HG02884 (cell line): ENCODE measurements around the gene NCAM2.
A peak's percentile ranks its signal among the peaks of the same experiment; 100 is the strongest.

ENCODE experiments used
- ATAC-seq: cut with Tn5 transposase; IDR thresholded peaks from one replicate; pipeline ENCODE4 v1.9.1; 2021; ENCODE audit warnings: mild to moderate bottlenecking, moderate library complexity; ENCODE audit not compliant: unreplicated experiment

The NCAM2 gene

DNA sequence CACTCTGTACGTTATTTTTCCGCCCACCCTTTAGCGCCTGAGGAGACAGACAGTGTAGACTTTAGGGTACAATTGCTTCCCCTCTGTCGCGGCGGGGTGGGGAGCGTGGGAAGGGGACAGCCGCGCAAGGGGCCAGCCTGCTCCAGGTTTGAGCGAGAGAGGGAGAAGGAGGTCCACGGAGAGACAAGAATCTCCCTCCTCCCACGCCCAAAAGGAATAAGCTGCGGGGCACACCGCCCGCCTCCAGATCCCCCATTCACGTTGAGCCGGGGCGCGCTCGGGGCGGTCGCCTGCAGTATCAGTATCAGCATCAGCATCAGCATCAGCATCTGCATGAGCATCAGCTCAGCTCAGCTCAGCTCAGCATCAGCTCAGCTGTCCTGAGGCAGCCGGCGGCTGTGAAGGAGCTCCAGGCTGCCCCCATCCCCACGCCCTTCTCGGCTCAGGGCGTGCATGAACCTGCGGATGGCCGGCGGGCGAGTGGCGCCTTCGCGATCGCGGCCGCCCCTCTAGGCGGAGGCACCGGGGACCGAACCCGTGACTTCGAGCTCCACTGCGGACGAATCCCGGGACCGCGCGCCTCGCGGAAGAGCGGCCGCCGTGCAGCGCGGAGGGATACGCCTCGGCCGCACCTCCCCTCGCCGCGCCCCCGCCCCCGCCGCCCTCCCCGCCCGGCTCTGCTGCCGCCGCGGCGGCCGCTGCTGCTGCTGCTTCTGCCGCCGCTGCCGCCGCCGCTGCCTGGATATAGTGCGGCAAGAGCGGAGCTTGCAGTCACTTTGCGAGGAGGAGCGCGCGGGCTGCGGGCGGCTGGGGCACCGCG is at the start of gene NCAM2:
NCAM2 (plus strand) TSS at position 774 of the 820 bp plus-strand sequence.
- peak; percentile 49 for ATAC-seq

DNA sequence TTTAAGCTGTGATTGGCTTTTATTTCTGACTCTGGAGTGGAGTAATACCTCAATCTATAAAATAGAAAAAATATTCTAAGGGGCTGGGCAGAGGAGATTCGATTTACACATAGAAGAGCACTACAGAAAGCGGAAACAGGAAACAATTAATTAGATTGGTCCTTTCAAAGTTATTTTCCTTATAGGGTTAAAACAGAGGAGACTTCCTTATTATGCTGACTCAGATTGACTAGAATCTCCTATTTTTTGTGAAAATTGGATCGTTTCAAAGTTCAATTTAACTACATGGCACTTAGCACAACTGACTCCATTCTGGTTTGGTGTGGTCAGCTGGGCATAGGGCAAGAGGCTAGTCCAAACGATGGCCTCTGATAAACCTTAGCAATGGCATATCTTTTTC is 48.3 kb upstream of the NCAM2 start:
- ATAC-seq: no peak

GRCh38 chr21:20965816-20966215 is 32.4 kb upstream of the NCAM2 start:
- no peak for ATAC-seq

- ATAC-seq: no peak
Observed at GRCh38 chr21:20968391-20968790, 29.8 kb upstream of the NCAM2 start.

GRCh38 chr21:20970691-20971090 is 27.5 kb upstream of the NCAM2 start:
- no peak for ATAC-seq

DNA sequence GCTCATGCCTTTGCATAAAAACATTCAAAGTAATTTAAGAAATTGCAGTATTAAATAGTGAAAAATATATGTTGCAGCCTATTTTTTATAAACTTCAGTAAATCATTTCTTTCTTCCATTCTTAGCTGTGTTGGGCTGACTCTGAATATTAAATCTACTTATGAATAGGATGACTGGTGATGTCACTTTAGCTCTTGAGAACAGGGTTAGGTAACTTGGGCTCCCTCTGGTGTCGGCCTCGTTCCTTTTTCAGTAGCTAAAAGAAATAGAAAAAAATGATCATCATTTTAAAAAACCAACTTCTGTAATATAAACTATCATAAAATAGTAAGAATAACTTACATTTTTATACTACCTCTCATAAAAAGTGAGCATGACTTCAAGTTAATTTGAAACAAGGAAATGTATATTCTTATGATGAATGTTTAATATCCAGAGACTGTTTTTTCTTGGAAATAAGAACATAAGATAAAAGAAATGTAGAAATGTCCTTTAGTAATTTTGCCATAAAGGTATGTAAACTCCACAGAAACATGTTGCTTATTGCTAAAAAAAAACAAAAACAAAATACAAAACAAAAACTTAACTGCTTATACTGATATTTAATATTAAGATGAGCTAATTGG is 26.8 kb upstream of the NCAM2 start:
- no peak for ATAC-seq

GRCh38 chr21:20994790-20995189 is 3.4 kb upstream of the NCAM2 start:
- no peak for ATAC-seq

DNA sequence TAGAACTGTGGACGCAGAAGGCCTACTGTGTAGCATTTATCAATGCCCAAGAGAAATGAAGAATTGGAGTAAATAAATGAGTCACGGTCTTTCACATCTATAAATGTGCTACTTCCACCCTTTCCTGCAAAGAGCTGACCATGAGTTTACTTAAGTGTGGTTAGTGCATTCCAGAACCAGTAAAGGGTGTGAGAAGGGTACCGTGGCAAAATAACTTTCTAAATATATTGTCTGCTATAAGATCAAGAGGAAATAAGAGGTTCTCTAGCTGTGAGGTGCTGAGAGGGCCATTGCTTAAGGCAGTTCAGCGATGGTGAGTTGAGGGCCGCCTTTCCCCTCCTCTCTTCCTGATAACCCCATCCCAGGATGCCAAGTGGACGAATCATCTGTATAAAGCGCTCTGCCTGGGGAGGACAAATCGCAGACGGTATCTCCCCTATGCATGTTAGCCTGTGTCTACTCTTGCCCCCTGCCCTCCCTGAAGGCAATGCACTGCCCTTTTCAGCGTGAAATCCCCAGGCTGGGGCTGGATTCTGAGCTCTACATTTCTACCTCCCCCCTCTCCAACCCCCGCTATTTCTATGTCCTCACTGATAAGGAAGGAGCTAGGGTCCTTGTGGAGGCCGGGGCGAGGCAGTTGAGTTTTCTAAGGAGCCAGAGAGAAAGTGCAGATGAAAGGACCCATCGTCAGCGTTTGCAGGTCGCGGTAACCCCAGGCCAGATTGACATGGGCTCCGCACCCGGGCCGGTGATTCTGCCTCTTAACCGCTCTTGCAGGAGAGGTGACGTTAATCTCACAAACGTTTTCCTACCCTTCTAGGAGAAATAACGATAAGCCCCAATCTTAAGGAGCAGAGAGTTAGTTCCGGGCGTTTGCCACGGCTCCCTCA is 1.5 kb upstream of the NCAM2 start:
- no peak for ATAC-seq

DNA sequence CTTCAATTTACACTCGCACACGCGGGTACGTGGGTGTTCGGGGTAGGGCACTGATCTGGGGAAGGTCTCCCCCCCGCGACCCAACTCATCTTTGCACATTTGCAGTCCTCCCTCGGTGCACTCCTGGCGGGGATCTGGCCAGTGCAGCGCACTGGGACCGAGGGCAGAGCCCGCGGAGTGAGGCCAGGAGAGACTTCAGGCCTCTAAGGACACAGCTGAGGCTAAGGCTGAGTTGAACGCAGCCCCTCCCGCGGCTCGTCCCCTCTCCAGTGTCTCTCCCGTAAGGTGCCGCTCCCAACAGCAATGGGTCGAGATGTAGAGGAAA is 936 bp upstream of the NCAM2 start:
- no peak for ATAC-seq

DNA sequence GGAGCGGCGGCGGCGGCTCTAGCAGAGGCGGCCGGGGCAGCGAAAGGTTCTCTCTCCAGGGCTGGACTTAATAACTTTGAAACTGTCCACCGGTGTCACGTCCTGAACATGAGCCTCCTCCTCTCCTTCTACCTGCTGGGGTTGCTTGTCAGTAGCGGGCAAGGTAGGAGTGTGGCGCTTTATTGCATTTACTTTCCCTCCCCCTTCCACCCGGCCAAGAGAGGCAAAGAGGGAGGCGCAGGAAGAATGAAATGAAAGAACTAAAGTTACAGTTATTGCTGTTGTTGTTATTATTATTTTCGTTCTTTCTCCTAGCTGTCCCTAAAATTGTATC is 214 bp downstream of the NCAM2 start:
- peak; percentile 15 for ATAC-seq

GRCh38 chr21:20998886-20999285 is 677 bp downstream of the NCAM2 start:
- ATAC-seq: no peak

GRCh38 chr21:20999659-21000058 is 1.4 kb downstream of the NCAM2 start:
- ATAC-seq: peak; percentile 41

- ATAC-seq: no peak
Observed at GRCh38 chr21:21000591-21001175, 2.5 kb downstream of the NCAM2 start.

DNA sequence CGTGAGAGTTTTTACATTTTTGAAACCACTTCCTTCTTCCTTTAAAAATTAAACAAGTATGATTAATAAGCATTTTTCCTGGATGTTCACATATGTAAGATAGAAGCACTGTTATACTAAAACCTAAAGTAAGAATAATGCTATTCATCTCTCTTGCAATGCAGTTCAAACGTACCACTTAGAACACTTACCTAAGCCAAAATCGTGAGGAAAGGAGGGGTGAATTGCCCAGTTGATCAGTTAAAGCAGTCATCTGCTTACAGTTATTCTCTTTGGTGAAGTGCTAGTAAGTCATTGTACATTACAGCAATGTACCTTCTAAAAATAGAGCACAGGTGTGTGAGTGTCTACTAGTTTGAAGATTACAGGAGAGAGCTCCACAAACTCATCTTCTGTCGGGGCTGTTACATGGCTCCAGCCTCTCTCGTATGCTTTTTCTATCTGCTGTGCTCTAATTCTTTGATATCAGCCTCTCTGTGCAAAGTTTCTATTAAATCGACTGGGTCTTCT is 3.4 kb downstream of the NCAM2 start:
- ATAC-seq: no peak

DNA sequence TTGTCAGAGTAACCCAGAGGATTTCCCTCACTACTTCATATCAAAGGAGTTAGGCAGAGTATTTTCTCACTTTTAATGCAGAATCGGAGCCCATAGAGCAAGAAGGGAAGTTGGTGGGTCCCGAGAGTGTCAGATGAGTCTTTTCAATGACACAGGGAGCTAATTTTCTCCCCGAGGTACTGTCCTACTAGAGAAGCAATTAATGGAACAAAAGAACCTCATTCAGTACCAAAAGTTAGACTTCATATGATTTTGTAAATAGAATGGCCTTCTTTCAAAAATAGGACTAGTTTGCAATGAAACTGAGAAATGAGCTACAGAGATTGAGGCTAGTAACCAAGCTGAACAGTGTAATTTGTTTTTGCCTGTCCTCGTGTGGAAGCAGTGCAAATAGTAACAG is 3.9 kb downstream of the NCAM2 start:
- ATAC-seq: no peak

DNA sequence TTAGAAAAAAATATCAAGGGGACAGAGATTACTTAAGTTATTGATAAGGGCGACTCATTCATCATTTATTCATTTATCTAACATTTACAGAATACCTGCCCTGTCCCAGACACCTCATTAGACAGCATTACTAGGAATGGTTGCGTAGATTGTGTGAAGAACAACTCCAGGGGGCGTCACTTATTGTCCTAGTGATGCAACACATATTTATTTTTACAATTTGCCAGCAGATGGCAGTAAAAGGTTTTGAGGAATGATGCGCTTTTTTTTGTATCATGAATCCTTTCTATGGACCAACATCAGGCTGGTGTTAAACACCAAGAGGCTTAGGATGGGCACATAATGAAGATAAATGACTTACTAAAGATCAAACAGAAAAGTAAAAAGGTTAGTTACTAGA is 5.5 kb downstream of the NCAM2 start:
- no peak for ATAC-seq

- ATAC-seq: no peak
Observed at GRCh38 chr21:21007606-21008005, 9.4 kb downstream of the NCAM2 start.

DNA sequence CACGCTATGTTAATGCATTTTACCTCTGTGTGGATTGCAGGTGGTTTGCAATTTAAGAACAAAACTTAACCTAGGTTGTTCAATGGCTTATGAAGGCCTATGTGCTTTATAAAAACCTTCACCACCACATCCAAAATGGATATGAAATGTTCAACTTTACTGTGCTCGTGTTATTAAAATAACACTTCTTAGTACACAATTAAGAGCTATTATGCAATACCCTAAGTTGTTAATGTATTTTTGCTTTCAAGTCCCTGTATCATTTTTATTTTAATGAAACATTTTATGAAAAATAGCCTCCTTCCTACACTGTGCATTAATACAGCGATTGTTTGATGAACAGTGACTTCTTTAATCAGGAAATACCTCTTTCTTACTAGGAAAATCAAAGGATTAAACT is 12.0 kb downstream of the NCAM2 start:
- ATAC-seq: no peak

DNA sequence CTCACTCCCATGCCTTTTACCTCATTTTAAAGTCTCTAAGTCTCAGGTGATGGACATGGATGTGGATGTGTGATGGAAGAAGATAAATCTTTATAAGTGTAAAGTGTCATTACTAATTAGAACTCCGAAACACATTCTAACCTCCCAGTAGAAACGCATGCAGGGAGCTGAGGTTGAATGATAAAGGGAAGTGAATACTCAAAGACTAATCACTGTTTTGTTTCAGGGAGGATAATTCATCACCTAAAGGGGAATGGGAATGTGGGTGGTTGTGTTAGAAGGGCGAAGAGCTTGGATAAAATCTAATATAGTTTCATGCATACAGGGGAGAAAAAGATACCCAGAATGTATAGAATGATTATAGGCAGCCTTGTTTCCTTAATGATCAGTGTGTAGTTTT is 12.5 kb downstream of the NCAM2 start:
- no peak for ATAC-seq

GRCh38 chr21:21018821-21019220 is 20.6 kb downstream of the NCAM2 start:
- no peak for ATAC-seq

- no peak for ATAC-seq
Observed at GRCh38 chr21:21019681-21020080, 21.5 kb downstream of the NCAM2 start.
